WERI-Rb-1 (cell line): ENCODE measurements around the gene MYO10.

Experiments
- DNase-seq: peaks from one replicate; pipeline ENCODE4 v3.0.0-alpha.2; 2020
- H3K27ac ChIP-seq: fragments of 250-450 bp; sonication (Bioruptor Pico); 2 replicates; pipeline ENCODE4 v1.5.1; 2020; ENCODE audit warnings: mild to moderate bottlenecking, moderate library complexity
- H3K27me3 ChIP-seq: fragments of 250-450 bp; sonication (Bioruptor Pico); 2 replicates; pipeline ENCODE4 v1.5.1; 2021; ENCODE audit warnings: mild to moderate bottlenecking, low read depth, moderate library complexity; ENCODE audit not compliant: insufficient read depth, severe bottlenecking
- H3K36me3 ChIP-seq: fragments of 250-450 bp; sonication (Bioruptor Pico); 2 replicates; pipeline ENCODE4 v1.5.1; 2020; ENCODE audit warnings: mild to moderate bottlenecking, moderate library complexity
- H3K4me3 ChIP-seq: 2 replicates; pipeline ENCODE4 v1.5.1; 2011; ENCODE audit warnings: low read depth, mild to moderate bottlenecking, control low read depth, low read length
- H3K9me3 ChIP-seq: fragments of 250-450 bp; sonication (Bioruptor Pico); 2 replicates; pipeline ENCODE4 v1.5.1; 2021; ENCODE audit warnings: mild to moderate bottlenecking, moderate library complexity; ENCODE audit not compliant: severe bottlenecking
- CTCF ChIP-seq: IDR thresholded peaks from 2 replicates; pipeline ENCODE4 v1.5.1; 2011; ENCODE audit warnings: low read depth, mild to moderate bottlenecking, control low read depth, inconsistent platforms, low read length

MYO10 gene

DNA sequence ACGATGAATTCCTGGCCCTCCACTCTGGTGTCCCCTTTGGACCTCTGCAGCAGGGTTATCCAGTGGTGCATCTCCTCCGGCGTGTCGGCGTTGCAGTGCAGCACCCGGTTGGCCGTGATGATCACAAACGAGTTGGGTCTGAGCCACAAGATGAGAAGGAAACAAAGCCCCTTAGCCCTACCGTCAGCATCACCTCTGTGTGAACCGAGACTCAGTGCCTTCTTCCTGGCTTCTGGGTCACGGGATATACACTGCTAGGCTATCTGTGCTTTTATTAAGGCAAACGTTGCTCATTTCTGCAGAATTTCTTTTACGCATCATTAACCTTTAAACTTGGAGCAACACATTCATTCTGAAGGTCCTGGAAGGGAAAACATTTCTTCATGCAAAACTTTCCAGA, 254.2 kb downstream of the MYO10 start:
- TF ChIP-seq CTCF, result no peak
- H3K27ac ChIP-seq, result no peak overlapping the region
- H3K36me3 ChIP-seq, result peaks cover 90% of the 10 kb centered on the region
- no peak for DNase-seq
- H3K27me3 ChIP-seq, result no peaks in the 10 kb centered on the region
- H3K4me3 ChIP-seq, result no peak overlapping the region
- H3K9me3 ChIP-seq, result no peaks in the 10 kb centered on the region

- Histone ChIP-seq H3K27me3 (no peaks in the 10 kb centered on the region), H3K36me3 (peaks cover 94% of the 10 kb centered on the region), H3K9me3 (no peaks in the 10 kb centered on the region), H3K27ac (no peak overlapping the region), H3K4me3 (no peak overlapping the region)
- TF ChIP-seq CTCF, result peak; percentile 76
- peak; percentile 61 for DNase-seq
Observed at GRCh38 chr5:16679863-16680262, 256.2 kb downstream of the MYO10 start.

- H3K36me3 ChIP-seq, result peaks cover 93% of the 10 kb centered on the region
- no peak overlapping the region for H3K27ac ChIP-seq
Observed at GRCh38 chr5:16679190-16679589, 256.9 kb downstream of the MYO10 start.

GRCh38 chr5:16675806-16676205, 260.3 kb downstream of the MYO10 start:
- Histone ChIP-seq H3K9me3 (no peaks in the 10 kb centered on the region), H3K27ac (no peak overlapping the region), H3K4me3 (no peak overlapping the region), H3K27me3 (no peaks in the 10 kb centered on the region), H3K36me3 (peaks cover 92% of the 10 kb centered on the region)
- TF ChIP-seq CTCF, result no peak
- DNase-seq, result no peak

More at GRCh38 chr5:16679190-16679589, 256.9 kb downstream of the MYO10 start:
- H3K27me3 ChIP-seq, result no peaks in the 10 kb centered on the region
- no peak overlapping the region for H3K4me3 ChIP-seq
- no peaks in the 10 kb centered on the region for H3K9me3 ChIP-seq
- no peak for TF ChIP-seq CTCF
- DNase-seq, result no peak

GRCh38 chr5:16674750-16675149, 261.3 kb downstream of the MYO10 start:
- TF ChIP-seq CTCF, result no peak
- Histone ChIP-seq H3K36me3 (peaks cover 91% of the 10 kb centered on the region), H3K27me3 (no peaks in the 10 kb centered on the region), H3K27ac (no peak overlapping the region), H3K4me3 (no peak overlapping the region), H3K9me3 (no peaks in the 10 kb centered on the region)
- DNase-seq, result no peak
